Progenitor cell of endocrine pancreas (in vitro differentiated cells): ENCODE results near the gene A4GALT. TPM values are rescaled to one million over a fixed set of nuclear protein-coding genes. Genes with fewer than 3 reads are reported as not detected.

Experiments
- DNase-seq: peaks from one replicate; pipeline ENCODE4 v3.0.0; 2021; ENCODE audit warnings: low spot score; ENCODE audit not compliant: unreplicated experiment
- H3K27ac Mint-ChIP-seq: 2 replicates; pipeline ENCODE4 v1.8.0; 2021; ENCODE audit warnings: mild to moderate bottlenecking, moderate library complexity, mixed read lengths
- H3K27me3 Mint-ChIP-seq: 2 replicates; pipeline ENCODE4 v1.8.0; 2021; ENCODE audit warnings: mixed read lengths
- H3K36me3 Mint-ChIP-seq: 2 replicates; pipeline ENCODE4 v1.8.0; 2022; ENCODE audit warnings: mixed read lengths; ENCODE audit not compliant: insufficient read depth
- H3K4me1 Mint-ChIP-seq: 2 replicates; pipeline ENCODE4 v1.8.0; 2021; ENCODE audit warnings: low read depth, mixed read lengths
- H3K4me3 Mint-ChIP-seq: 2 replicates; pipeline ENCODE4 v1.8.0; 2021; ENCODE audit warnings: low read depth, mild to moderate bottlenecking, moderate library complexity, mixed read lengths
- H3K9me3 Mint-ChIP-seq: 2 replicates; pipeline ENCODE4 v1.8.0; 2021; ENCODE audit warnings: low read depth, mixed read lengths
- CTCF ChIP-seq: fragments of 200-600 bp; sonication (generic); IDR thresholded peaks from one replicate; pipeline ENCODE4 v1.5.0; 2021; ENCODE audit warnings: antibody characterized with exemption, mild to moderate bottlenecking; ENCODE audit not compliant: unreplicated experiment
- total RNA-seq: library from RNA; stranded (reverse); gene quantifications from 2 replicates; pipeline ENCODE4 v1.2.1, GENCODE V29; 2021

The A4GALT gene
- total RNA-seq, 1 donor from 2014 or later = 1.1 TPM

GRCh38 chr22:42714308-42714707, 6.4 kb downstream of the A4GALT start:
- TF ChIP-seq CTCF = no peak
- no peak for DNase-seq
- Mint-ChIP-seq H3K36me3 (no peaks in the 10 kb centered on the region), H3K4me1 (peaks cover 10% of the 10 kb centered on the region), H3K4me3 (no peak overlapping the region), H3K27me3 (peaks cover 42% of the 10 kb centered on the region), H3K27ac (no peak overlapping the region), H3K9me3 (peaks cover 7% of the 10 kb centered on the region)

GRCh38 chr22:42711895-42712837, 8.5 kb downstream of the A4GALT start:
- TF ChIP-seq CTCF = no peak
- Mint-ChIP-seq H3K4me3 (no peak overlapping the region), H3K9me3 (peaks cover 7% of the 10 kb centered on the region), H3K27me3 (peaks cover 24% of the 10 kb centered on the region), H3K27ac (no peak overlapping the region), H3K36me3 (no peaks in the 10 kb centered on the region), H3K4me1 (peaks cover 2% of the 10 kb centered on the region)
- no peak for DNase-seq

GRCh38 chr22:42711281-42711731, 9.4 kb downstream of the A4GALT start:
- no peaks in the 10 kb centered on the region for H3K36me3 Mint-ChIP-seq
- TF ChIP-seq CTCF = no peak
- H3K4me3 Mint-ChIP-seq = no peak overlapping the region
- H3K27ac Mint-ChIP-seq = no peak overlapping the region
- peaks cover 16% of the 10 kb centered on the region for H3K27me3 Mint-ChIP-seq
- H3K4me1 Mint-ChIP-seq = peaks cover 1% of the 10 kb centered on the region
- H3K9me3 Mint-ChIP-seq = peaks cover 7% of the 10 kb centered on the region
- no peak for DNase-seq

- H3K27me3 Mint-ChIP-seq = peaks cover 7% of the 10 kb centered on the region
- peaks cover 7% of the 10 kb centered on the region for H3K9me3 Mint-ChIP-seq
- H3K27ac Mint-ChIP-seq = no peak overlapping the region
- no peaks in the 10 kb centered on the region for H3K36me3 Mint-ChIP-seq
- no peaks in the 10 kb centered on the region for H3K4me1 Mint-ChIP-seq
- H3K4me3 Mint-ChIP-seq = no peak overlapping the region
- TF ChIP-seq CTCF = no peak
- DNase-seq = no peak
Measured at GRCh38 chr22:42708417-42708816, 12.3 kb downstream of the A4GALT start.

GRCh38 chr22:42707496-42707895, 13.2 kb downstream of the A4GALT start:
- Mint-ChIP-seq H3K27me3 (peaks cover 7% of the 10 kb centered on the region), H3K4me1 (no peaks in the 10 kb centered on the region), H3K4me3 (no peak overlapping the region), H3K36me3 (no peaks in the 10 kb centered on the region), H3K9me3 (peaks cover 7% of the 10 kb centered on the region), H3K27ac (no peak overlapping the region)
- TF ChIP-seq CTCF = no peak
- DNase-seq = no peak
